T-helper 2 cell treated with Interferon-gamma antibody and Interleukin-4, amounts not matched to agents 5 μg/mL and 100 μg/mL, for 36 hours (primary cell): ENCODE results near the gene BICRA.
"Not testable (repeated sequence)": the region's sequence is repeated elsewhere in the genome, so short reads cannot be mapped to it uniquely, and the experiment has no call there.

Experiments used
- DNase-seq: peaks from one replicate; pipeline ENCODE4 v3.0.0; 2021; ENCODE audit warnings: low spot score
- H3K27ac Mint-ChIP-seq: one replicate; pipeline ENCODE4 v1.8.0; 2021; ENCODE audit warnings: mild to moderate bottlenecking, mixed read lengths
- H3K27me3 Mint-ChIP-seq: one replicate; pipeline ENCODE4 v1.8.0; 2021; ENCODE audit warnings: low read depth, mixed read lengths
- H3K36me3 Mint-ChIP-seq: one replicate; pipeline ENCODE4 v1.8.0; 2021; ENCODE audit warnings: low read depth, mixed read lengths
- H3K4me1 Mint-ChIP-seq: one replicate; pipeline ENCODE4 v1.8.0; 2021; ENCODE audit warnings: low read depth, mixed read lengths
- H3K4me3 Mint-ChIP-seq: one replicate; pipeline ENCODE4 v1.8.0; 2022; ENCODE audit warnings: mild to moderate bottlenecking, moderate library complexity, mixed read lengths
- H3K9me3 Mint-ChIP-seq: one replicate; pipeline ENCODE4 v1.8.0; 2021; ENCODE audit warnings: mixed read lengths

The BICRA gene

DNA sequence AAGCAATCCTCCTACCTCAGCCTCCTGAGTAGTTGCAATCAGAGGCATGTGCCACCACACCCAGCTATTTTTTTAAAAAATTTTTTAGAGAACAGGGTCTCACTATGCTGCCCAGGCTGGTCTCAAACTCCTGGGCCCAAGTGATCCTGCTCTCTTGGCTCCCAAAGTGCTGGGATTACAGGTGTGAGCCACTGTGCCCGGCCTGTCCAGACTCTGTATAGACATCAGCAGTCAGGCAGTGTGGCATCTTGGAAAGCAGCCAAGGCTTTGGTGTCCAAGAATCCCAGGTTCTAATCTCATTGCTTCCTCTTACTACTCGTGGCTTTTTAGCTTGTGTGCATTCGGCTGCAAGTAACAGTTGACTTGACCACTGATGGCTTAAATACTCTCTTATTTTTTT lies 43.4 kb downstream of the BICRA start:
- H3K27ac Mint-ChIP-seq: no peak overlapping the region
- no peak for DNase-seq
- peaks cover 1% of the 10 kb centered on the region for H3K4me1 Mint-ChIP-seq
- H3K36me3 Mint-ChIP-seq: no peaks in the 10 kb centered on the region
- H3K9me3 Mint-ChIP-seq: peaks cover 4% of the 10 kb centered on the region
- no peaks in the 10 kb centered on the region for H3K27me3 Mint-ChIP-seq
- no peak overlapping the region for H3K4me3 Mint-ChIP-seq

DNA sequence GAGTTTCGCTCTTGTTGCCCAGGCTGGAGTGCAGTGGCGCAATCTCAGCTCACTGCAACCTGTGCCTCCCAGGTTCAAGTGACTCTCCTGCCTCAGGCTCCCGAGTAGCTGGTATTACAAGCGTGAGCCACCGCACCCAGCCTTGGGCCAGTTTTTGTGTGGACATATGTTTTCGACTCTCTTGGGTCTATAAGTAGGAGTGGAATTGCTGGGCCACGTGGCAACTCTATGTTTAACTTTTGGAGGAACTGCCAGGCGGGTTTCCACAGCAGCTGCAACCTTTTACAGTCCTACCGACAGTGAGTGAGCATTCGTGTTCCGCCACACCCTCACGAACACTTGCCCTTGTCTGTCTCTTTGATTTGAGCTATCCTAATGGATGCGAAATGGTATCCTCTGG lies 44.9 kb downstream of the BICRA start:
- DNase-seq: no peak
- no peaks in the 10 kb centered on the region for H3K27me3 Mint-ChIP-seq
- H3K36me3 Mint-ChIP-seq: peaks cover 2% of the 10 kb centered on the region
- no peak overlapping the region for H3K27ac Mint-ChIP-seq
- H3K9me3 Mint-ChIP-seq: peaks cover 4% of the 10 kb centered on the region
- no peaks in the 10 kb centered on the region for H3K4me1 Mint-ChIP-seq
- H3K4me3 Mint-ChIP-seq: no peak overlapping the region

- Mint-ChIP-seq H3K4me1 (no peaks in the 10 kb centered on the region), H3K4me3 (no peak overlapping the region), H3K27ac (no peak overlapping the region), H3K9me3 (no peaks in the 10 kb centered on the region), H3K27me3 (no peaks in the 10 kb centered on the region), H3K36me3 (peaks cover 2% of the 10 kb centered on the region)
- no peak for DNase-seq
Measured at GRCh38 chr19:47657719-47658118, 48.8 kb downstream of the BICRA start.

- Mint-ChIP-seq H3K9me3 (no peaks in the 10 kb centered on the region), H3K4me1 (no peaks in the 10 kb centered on the region), H3K4me3 (no peak overlapping the region), H3K27me3 (no peaks in the 10 kb centered on the region), H3K27ac (no peak overlapping the region), H3K36me3 (peaks cover 2% of the 10 kb centered on the region)
- no peak for DNase-seq
Measured at GRCh38 chr19:47658431-47659348, 49.8 kb downstream of the BICRA start.

GRCh38 chr19:47660435-47660832 lies 51.5 kb downstream of the BICRA start:
- H3K36me3 Mint-ChIP-seq: peaks cover 2% of the 10 kb centered on the region
- no peak overlapping the region for H3K4me3 Mint-ChIP-seq
- no peaks in the 10 kb centered on the region for H3K4me1 Mint-ChIP-seq
- no peak overlapping the region for H3K27ac Mint-ChIP-seq
- H3K9me3 Mint-ChIP-seq: no peaks in the 10 kb centered on the region
- H3K27me3 Mint-ChIP-seq: no peaks in the 10 kb centered on the region
- DNase-seq: no peak

GRCh38 chr19:47661161-47661560 lies 52.2 kb downstream of the BICRA start:
- DNase-seq: no peak
- Mint-ChIP-seq H3K27ac (no peak overlapping the region), H3K27me3 (no peaks in the 10 kb centered on the region), H3K9me3 (no peaks in the 10 kb centered on the region), H3K36me3 (peaks cover 2% of the 10 kb centered on the region), H3K4me1 (no peaks in the 10 kb centered on the region), H3K4me3 (no peak overlapping the region)

GRCh38 chr19:47661611-47662010 lies 52.7 kb downstream of the BICRA start:
- Mint-ChIP-seq H3K36me3 (peaks cover 2% of the 10 kb centered on the region), H3K4me1 (no peaks in the 10 kb centered on the region), H3K27me3 (no peaks in the 10 kb centered on the region), H3K4me3 (no peak overlapping the region), H3K9me3 (no peaks in the 10 kb centered on the region), H3K27ac (no peak overlapping the region)
- no peak for DNase-seq

DNA sequence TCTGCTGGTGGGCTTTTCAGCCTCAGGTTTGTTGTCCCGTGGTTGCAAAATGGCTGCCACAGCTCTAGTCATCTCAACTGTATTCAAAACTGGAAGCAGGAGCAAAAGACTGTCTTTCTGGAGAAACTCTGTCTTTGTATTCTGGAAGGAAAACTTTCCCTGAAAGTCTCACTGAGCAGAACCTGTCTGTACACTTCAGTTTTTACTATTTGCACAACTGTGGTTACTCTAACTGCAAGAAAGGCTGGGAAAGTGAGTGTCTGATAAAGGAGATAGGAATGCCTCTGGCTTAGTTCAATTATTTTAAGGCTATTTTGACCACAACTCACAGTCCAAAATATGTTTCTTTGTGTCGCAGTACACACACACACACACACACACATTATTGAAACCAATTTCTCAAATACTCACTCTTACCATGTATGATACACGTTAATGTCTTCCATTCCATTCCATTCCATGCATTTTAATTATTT lies 54.5 kb downstream of the BICRA start:
- H3K36me3 Mint-ChIP-seq: no peaks in the 10 kb centered on the region
- no peak overlapping the region for H3K27ac Mint-ChIP-seq
- no peaks in the 10 kb centered on the region for H3K4me1 Mint-ChIP-seq
- H3K9me3 Mint-ChIP-seq: no peaks in the 10 kb centered on the region
- no peak overlapping the region for H3K4me3 Mint-ChIP-seq
- H3K27me3 Mint-ChIP-seq: no peaks in the 10 kb centered on the region
- no peak for DNase-seq

DNA sequence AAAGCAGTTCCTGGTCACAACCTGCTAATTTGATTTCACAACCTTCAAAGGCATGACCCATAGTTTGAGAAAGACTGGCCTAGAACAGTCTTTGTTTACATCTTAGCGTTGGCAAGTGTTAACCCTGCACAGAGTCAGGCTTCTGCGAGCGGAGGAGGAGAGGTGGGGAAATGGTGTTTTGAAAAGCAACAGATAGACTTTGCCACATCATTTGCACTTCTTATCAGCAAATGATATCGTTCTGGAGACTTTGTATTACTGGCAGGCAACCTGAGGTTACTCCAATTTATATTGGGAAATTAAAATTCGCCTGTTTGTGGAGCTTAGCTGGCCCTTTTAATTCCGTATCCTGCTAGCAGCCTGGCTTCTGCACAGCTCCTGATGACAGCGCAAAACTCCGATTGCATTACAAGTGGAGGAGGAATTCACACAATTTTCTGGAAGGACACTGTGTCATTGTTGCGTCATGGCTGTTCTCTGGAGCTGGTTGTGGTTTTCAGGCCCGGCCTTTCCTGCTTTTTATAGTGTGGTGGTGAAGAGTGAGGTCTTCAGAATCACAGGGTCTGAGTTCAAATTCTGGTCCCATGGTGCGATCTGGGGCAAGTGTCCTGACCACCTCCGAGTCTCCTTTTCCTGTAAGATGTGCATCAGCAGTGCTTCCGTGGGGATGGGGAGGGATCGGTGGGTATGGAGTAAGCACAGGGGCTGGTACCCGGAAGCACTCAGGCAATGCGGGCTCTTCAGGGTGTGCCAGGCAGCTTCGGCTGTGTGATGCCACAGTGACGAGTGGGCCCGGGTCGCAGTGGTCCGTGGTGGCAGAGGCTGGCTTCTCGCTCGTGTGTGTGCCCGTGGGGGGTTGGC lies 55.2 kb downstream of the BICRA start:
- no peaks in the 10 kb centered on the region for H3K27me3 Mint-ChIP-seq
- no peak overlapping the region for H3K27ac Mint-ChIP-seq
- no peak overlapping the region for H3K4me3 Mint-ChIP-seq
- H3K4me1 Mint-ChIP-seq: no peaks in the 10 kb centered on the region
- DNase-seq: no peak
- no peaks in the 10 kb centered on the region for H3K9me3 Mint-ChIP-seq
- no peaks in the 10 kb centered on the region for H3K36me3 Mint-ChIP-seq

- not testable (repeated sequence) for H3K27ac Mint-ChIP-seq, H3K36me3 Mint-ChIP-seq, H3K9me3 Mint-ChIP-seq, H3K27me3 Mint-ChIP-seq, DNase-seq, H3K4me1 Mint-ChIP-seq, H3K4me3 Mint-ChIP-seq
Measured at GRCh38 chr19:47668556-47668955, 59.6 kb downstream of the BICRA start.

GRCh38 chr19:47670736-47671135 lies 61.8 kb downstream of the BICRA start:
- H3K27ac Mint-ChIP-seq: no peak overlapping the region
- H3K9me3 Mint-ChIP-seq: no peaks in the 10 kb centered on the region
- no peak overlapping the region for H3K4me3 Mint-ChIP-seq
- peaks cover 10% of the 10 kb centered on the region for H3K36me3 Mint-ChIP-seq
- H3K27me3 Mint-ChIP-seq: no peaks in the 10 kb centered on the region
- no peaks in the 10 kb centered on the region for H3K4me1 Mint-ChIP-seq
- no peak for DNase-seq

GRCh38 chr19:47671499-47671898 lies 62.6 kb downstream of the BICRA start:
- no peaks in the 10 kb centered on the region for H3K9me3 Mint-ChIP-seq
- no peak for DNase-seq
- H3K4me3 Mint-ChIP-seq: no peak overlapping the region
- H3K27me3 Mint-ChIP-seq: no peaks in the 10 kb centered on the region
- H3K4me1 Mint-ChIP-seq: no peaks in the 10 kb centered on the region
- peaks cover 10% of the 10 kb centered on the region for H3K36me3 Mint-ChIP-seq
- H3K27ac Mint-ChIP-seq: no peak overlapping the region

GRCh38 chr19:47673426-47673825 lies 64.5 kb downstream of the BICRA start:
- H3K36me3 Mint-ChIP-seq: peaks cover 17% of the 10 kb centered on the region

DNA sequence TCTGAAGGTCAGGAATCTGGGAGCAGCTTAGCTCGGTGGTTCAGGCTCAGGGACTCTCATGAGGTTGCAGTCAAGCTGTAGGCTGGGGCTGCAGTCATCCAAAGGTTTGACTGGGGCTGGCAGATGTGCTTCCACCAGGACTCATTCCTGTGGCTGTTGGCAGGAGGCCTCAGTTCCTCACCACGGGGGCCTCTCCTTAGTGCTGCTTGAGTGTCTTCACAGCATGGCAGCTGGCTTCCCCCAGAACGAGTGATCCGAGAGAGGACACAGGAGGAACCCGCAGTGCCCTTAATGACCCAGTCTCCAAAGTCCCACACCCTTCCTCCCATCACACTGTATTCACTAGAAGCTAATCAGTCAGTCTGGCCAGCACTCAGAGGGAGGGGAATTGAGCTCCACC lies 65.6 kb downstream of the BICRA start:
- H3K27ac Mint-ChIP-seq: no peak overlapping the region
- no peak for DNase-seq
- no peak overlapping the region for H3K4me3 Mint-ChIP-seq
- H3K27me3 Mint-ChIP-seq: no peaks in the 10 kb centered on the region
- no peaks in the 10 kb centered on the region for H3K4me1 Mint-ChIP-seq
- peaks cover 17% of the 10 kb centered on the region for H3K36me3 Mint-ChIP-seq
- no peaks in the 10 kb centered on the region for H3K9me3 Mint-ChIP-seq

More at GRCh38 chr19:47673426-47673825, 64.5 kb downstream of the BICRA start:
- H3K9me3 Mint-ChIP-seq: no peaks in the 10 kb centered on the region
- no peak overlapping the region for H3K4me3 Mint-ChIP-seq
- no peak overlapping the region for H3K27ac Mint-ChIP-seq
- no peaks in the 10 kb centered on the region for H3K27me3 Mint-ChIP-seq
- DNase-seq: no peak
- no peaks in the 10 kb centered on the region for H3K4me1 Mint-ChIP-seq
